ENCODE results near the gene ANTXRL. TPM values are rescaled to one million over a fixed set of nuclear protein-coding genes. Genes with fewer than 3 reads are reported as not detected.
A peak's percentile ranks its signal among the peaks of the same experiment; 100 is the strongest.
"Not testable (repeated sequence)": the region's sequence is repeated elsewhere in the genome, so short reads cannot be mapped to it uniquely, and the experiment has no call there.

The ANTXRL gene
- total RNA-seq, 8 experiments from 2014 or later = 0.08 to 0.57 TPM; not detected in 6

DNA sequence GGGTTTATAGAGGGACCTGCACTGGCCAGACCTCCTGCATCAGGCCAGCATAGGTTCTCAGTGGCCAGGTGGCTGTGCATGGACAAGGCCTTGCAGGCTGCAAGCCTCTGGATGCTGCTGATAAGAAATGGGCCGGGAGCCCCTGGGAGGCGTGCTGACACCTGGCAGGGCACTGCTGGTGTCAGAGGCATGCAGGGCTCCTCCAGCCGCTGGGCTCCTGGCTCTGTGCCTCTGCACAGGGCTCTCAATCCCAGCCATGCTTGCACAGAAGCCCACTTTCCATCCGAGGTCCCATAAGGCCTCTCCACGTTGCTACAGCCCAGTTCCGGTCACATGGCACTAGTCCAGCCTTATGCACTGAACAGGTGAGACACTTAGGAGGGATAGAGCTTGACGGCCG lies 27.3 kb downstream of the ANTXRL start:
- Histone ChIP-seq H3K27ac (no peak overlapping the region), H3K4me1 (replicated peaks in 1 of 2) (no peaks in the 10 kb centered on the region), H3K4me3 (no peak overlapping the region)
- 69 to 92% (median 83%) methylated on average over 2 to 5 of the region's 8 CpGs; no CpG with 5 or more reads in 7 of the 10 experiments for WGBS, 10 experiments
- in situ Hi-C loops (cut with MboI; ENCODE audit: low pct_unique_long_range_greater_than_20kb in 2 of 9, low sequenced_read_pairs in 9 of 9, unreplicated experiment in 9 of 9) = no loop called here
- ATAC-seq (replicated peaks in 6 of 8) = no peak

- in situ Hi-C loops (cut with MboI; ENCODE audit: low pct_unique_long_range_greater_than_20kb in 2 of 9, low sequenced_read_pairs in 9 of 9, unreplicated experiment in 9 of 9) = not testable (repeated sequence)
These were observed 28.5 kb downstream of the ANTXRL start for GRCh38 chr10:46315071-46315860.

GRCh38 chr10:46317370-46317769 lies 30.6 kb downstream of the ANTXRL start:
- Histone ChIP-seq H3K27ac (no peak overlapping the region), H3K4me1 (replicated peaks in 1 of 2) (peaks cover 0 to 2% of the 10 kb centered on the region in 2 donors), H3K4me3 (no peak overlapping the region)
- ATAC-seq (replicated peaks in 6 of 8) = no peak
- 20 to 100% (median 65%) methylated on average over 1 to 5 of the region's 5 CpGs; no CpG with 5 or more reads in 1 of the 10 experiments for WGBS, 10 experiments
- in situ Hi-C loops (cut with MboI; ENCODE audit: low pct_unique_long_range_greater_than_20kb in 2 of 9, low sequenced_read_pairs in 9 of 9, unreplicated experiment in 9 of 9) = no loop called here

More at GRCh38 chr10:46315071-46315860, 28.5 kb downstream of the ANTXRL start:
- H3K4me1 ChIP-seq (replicated peaks in 1 of 2); ATAC-seq (replicated peaks in 6 of 8); H3K4me3 ChIP-seq; H3K27ac ChIP-seq: not testable (repeated sequence)
- 10 to 65% (median 53%) methylated on average over 2 to 4 of the region's 10 CpGs; no CpG with 5 or more reads in 4 of the 10 experiments for WGBS, 10 experiments

DNA sequence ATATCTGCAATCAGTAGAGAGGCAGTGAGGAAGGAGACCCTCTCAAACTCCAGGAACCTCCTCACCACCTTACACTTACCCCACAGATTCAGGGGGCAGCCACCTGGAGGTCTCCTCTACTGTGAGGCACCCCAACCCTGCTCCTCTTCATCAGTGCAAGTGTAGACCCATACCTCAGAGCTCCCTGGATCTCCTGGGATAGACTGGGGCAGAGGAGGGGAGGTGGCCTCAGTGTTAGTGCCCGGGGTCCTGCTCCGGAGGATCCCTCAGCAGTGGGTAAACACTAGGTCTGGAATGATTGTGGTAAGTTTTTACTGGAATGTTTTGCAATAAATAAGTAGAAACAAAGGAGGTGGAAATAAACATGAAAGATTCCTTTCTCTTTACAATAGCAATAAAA lies 31.1 kb downstream of the ANTXRL start:
- H3K27ac ChIP-seq = no peak overlapping the region
- H3K4me3 ChIP-seq = no peak overlapping the region
- no peak for ATAC-seq (replicated peaks in 6 of 8)
- WGBS, 10 experiments = 45 to 89% (median 80%) methylated on average over 2 of the region's 2 CpGs; no CpG with 5 or more reads in 7 of the 10 experiments
- in situ Hi-C loops (cut with MboI; ENCODE audit: low pct_unique_long_range_greater_than_20kb in 2 of 9, low sequenced_read_pairs in 9 of 9, unreplicated experiment in 9 of 9) = no loop called here
- peaks cover 0 to 2% of the 10 kb centered on the region in 2 donors for H3K4me1 ChIP-seq (replicated peaks in 1 of 2)

DNA sequence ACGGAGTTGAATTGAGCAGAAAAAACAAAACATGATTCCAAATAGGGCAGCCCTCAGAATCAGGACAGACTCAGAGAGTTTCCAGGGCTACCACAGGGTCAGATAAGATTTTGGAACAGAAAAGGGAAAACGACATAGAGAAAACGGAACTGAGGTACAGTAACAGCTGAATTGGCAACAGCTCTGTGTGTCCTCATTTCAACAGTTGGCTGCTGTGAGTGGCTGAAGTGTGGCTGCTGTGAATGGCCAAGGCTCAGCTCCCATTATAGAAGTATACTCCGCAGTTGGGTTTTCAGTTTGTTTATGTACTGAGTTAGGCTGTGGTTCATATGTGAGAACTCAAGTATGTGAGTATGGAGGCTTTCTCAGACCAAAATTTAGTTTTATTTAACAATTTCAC lies 32.0 kb downstream of the ANTXRL start:
- Histone ChIP-seq H3K4me1 (replicated peaks in 1 of 2) (peaks cover 0 to 2% of the 10 kb centered on the region in 2 donors), H3K4me3 (no peak overlapping the region), H3K27ac (no peak overlapping the region)
- no peak for ATAC-seq (replicated peaks in 6 of 8)
- in situ Hi-C loops (cut with MboI; ENCODE audit: low pct_unique_long_range_greater_than_20kb in 2 of 9, low sequenced_read_pairs in 9 of 9, unreplicated experiment in 9 of 9) = no loop called here
- WGBS, 10 experiments = 27 to 100% (median 79%) methylated on average over 1 to 4 of the region's 4 CpGs; no CpG with 5 or more reads in 1 of the 10 experiments

DNA sequence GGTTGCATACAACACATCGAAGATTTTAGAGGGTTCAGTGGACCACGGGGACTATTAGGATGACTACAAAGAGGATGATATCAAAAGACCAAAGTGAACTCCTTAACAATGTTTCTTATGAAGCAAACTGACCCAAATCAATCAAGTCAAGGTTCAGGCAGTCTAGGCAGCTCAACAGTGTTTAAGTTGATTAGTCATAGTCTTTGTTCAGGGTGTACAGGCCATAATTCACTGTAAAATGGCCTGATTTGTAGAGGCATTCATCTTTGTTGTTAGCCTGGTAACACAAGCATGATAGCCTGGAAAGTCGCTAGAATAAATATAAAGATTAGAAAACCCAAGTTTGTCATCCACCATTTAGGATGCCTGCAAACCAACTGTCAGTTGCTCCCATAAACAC lies 32.6 kb downstream of the ANTXRL start:
- Histone ChIP-seq H3K27ac (no peak overlapping the region), H3K4me3 (no peak overlapping the region), H3K4me1 (replicated peaks in 1 of 2) (peaks cover 0 to 2% of the 10 kb centered on the region in 2 donors)
- peak in 1 of 8 experiments; percentile 60 for ATAC-seq (replicated peaks in 6 of 8)
- in situ Hi-C loops (cut with MboI; ENCODE audit: low pct_unique_long_range_greater_than_20kb in 2 of 9, low sequenced_read_pairs in 9 of 9, unreplicated experiment in 9 of 9) = no loop called here
- WGBS, 10 experiments = 0 to 84% (median 67%) methylated on average over 1 to 3 of the region's 3 CpGs

GRCh38 chr10:46321770-46322169 lies 35.0 kb downstream of the ANTXRL start:
- H3K27ac ChIP-seq = no peak overlapping the region
- H3K4me1 ChIP-seq (replicated peaks in 1 of 2) = peaks cover 0 to 2% of the 10 kb centered on the region in 2 donors
- no peak overlapping the region for H3K4me3 ChIP-seq
- 30 to 100% (median 86%) methylated on average over 3 to 4 of the region's 4 CpGs; no CpG with 5 or more reads in 1 of the 10 experiments for WGBS, 10 experiments
- in situ Hi-C loops (cut with MboI; ENCODE audit: low pct_unique_long_range_greater_than_20kb in 2 of 9, low sequenced_read_pairs in 9 of 9, unreplicated experiment in 9 of 9) = no loop called here
- ATAC-seq (replicated peaks in 6 of 8) = no peak

- ATAC-seq (replicated peaks in 6 of 8) = no peak
- WGBS, 10 experiments = 47 to 94% (median 82%) methylated on average over 2 to 4 of the region's 4 CpGs; no CpG with 5 or more reads in 3 of the 10 experiments
- peaks cover 0 to 2% of the 10 kb centered on the region in 2 donors for H3K4me1 ChIP-seq (replicated peaks in 1 of 2)
- no peak overlapping the region for H3K27ac ChIP-seq
- in situ Hi-C loops (cut with MboI; ENCODE audit: low pct_unique_long_range_greater_than_20kb in 2 of 9, low sequenced_read_pairs in 9 of 9, unreplicated experiment in 9 of 9) = no loop called here
- no peak overlapping the region for H3K4me3 ChIP-seq
These were observed 36.4 kb downstream of the ANTXRL start for GRCh38 chr10:46323176-46323575.

GRCh38 chr10:46325021-46325420 lies 38.2 kb downstream of the ANTXRL start:
- no peak overlapping the region for H3K27ac ChIP-seq
- 0 to 71% (median 45%) methylated on average over 1 of the region's 1 CpG; no CpG with 5 or more reads in 4 of the 10 experiments for WGBS, 10 experiments
- ATAC-seq (replicated peaks in 6 of 8) = peak in 3 of 8 experiments; percentile 53 to 60 (median 60)
- H3K4me3 ChIP-seq = no peak overlapping the region
- H3K4me1 ChIP-seq (replicated peaks in 1 of 2) = no peaks in the 10 kb centered on the region
- in situ Hi-C loops (cut with MboI; ENCODE audit: low pct_unique_long_range_greater_than_20kb in 2 of 9, low sequenced_read_pairs in 9 of 9, unreplicated experiment in 9 of 9) = no loop called here

DNA sequence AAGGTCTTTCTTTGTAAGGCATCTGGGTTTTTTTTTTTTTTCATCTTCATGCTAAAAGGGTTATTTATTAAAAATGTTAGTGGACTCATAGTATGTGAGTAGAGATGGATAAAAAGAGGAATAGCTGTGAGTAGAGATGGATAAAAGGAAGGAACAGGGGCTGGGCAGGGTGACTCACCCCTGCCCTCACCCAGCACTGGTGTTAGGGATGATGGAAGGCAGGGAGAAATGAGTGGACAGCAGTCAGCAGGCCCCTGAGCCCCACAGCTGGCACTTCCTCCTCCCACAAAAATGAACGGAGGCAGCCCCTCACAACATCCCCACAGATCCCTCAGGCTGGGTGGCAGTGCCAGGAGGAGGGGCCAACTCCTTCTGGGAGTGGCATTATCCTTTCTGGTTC lies 39.3 kb downstream of the ANTXRL start:
- ATAC-seq (replicated peaks in 6 of 8) = no peak
- WGBS, 10 experiments = 0 to 80% (median 71%) methylated on average over 1 of the region's 1 CpG; no CpG with 5 or more reads in 5 of the 10 experiments
- H3K4me3 ChIP-seq = no peak overlapping the region
- in situ Hi-C loops (cut with MboI; ENCODE audit: low pct_unique_long_range_greater_than_20kb in 2 of 9, low sequenced_read_pairs in 9 of 9, unreplicated experiment in 9 of 9) = no loop called here
- H3K4me1 ChIP-seq (replicated peaks in 1 of 2) = no peaks in the 10 kb centered on the region
- H3K27ac ChIP-seq = no peak overlapping the region

GRCh38 chr10:46326971-46327370 lies 40.2 kb downstream of the ANTXRL start:
- Histone ChIP-seq H3K4me1 (replicated peaks in 1 of 2) (no peaks in the 10 kb centered on the region), H3K27ac (no peak overlapping the region), H3K4me3 (no peak overlapping the region)
- in situ Hi-C loops (cut with MboI; ENCODE audit: low pct_unique_long_range_greater_than_20kb in 2 of 9, low sequenced_read_pairs in 9 of 9, unreplicated experiment in 9 of 9) = no loop called here
- ATAC-seq (replicated peaks in 6 of 8) = no peak
- 14 to 100% (median 80%) methylated on average over 1 to 2 of the region's 4 CpGs; no CpG with 5 or more reads in 5 of the 10 experiments for WGBS, 10 experiments

DNA sequence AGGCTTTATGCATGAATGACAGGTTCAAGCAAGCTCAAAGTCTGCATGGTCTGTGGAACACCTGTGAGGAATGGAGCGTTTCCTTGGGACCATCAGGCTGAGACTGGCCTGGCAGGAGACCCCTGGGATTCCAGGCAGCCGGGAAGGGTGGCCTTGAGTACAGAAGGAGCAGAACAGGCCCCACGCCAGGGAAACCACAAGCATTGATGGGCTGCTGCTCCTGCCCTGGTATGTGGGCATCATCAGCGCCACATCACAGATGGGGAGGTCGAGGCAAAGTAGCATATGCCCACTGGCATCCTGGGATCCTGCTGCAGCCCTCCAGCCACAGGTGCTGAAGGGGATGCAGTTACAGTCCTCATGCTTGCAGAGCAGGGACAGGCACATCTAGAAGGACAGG lies 40.9 kb downstream of the ANTXRL start:
- ATAC-seq (replicated peaks in 6 of 8) = no peak
- Histone ChIP-seq H3K4me1 (replicated peaks in 1 of 2) (no peaks in the 10 kb centered on the region), H3K4me3 (no peak overlapping the region), H3K27ac (no peak overlapping the region)
- in situ Hi-C loops (cut with MboI; ENCODE audit: low pct_unique_long_range_greater_than_20kb in 2 of 9, low sequenced_read_pairs in 9 of 9, unreplicated experiment in 9 of 9) = no loop called here
- 30 to 40% (median 36%) methylated on average over 1 to 3 of the region's 5 CpGs; no CpG with 5 or more reads in 5 of the 10 experiments for WGBS, 10 experiments

- no peak for ATAC-seq (replicated peaks in 6 of 8)
- in situ Hi-C loops (cut with MboI; ENCODE audit: low pct_unique_long_range_greater_than_20kb in 2 of 9, low sequenced_read_pairs in 9 of 9, unreplicated experiment in 9 of 9) = no loop called here
- WGBS, 10 experiments = 14 to 100% (median 80%) methylated on average over 1 to 4 of the region's 9 CpGs; no CpG with 5 or more reads in 3 of the 10 experiments
- Histone ChIP-seq H3K4me1 (replicated peaks in 1 of 2) (no peaks in the 10 kb centered on the region), H3K4me3 (no peak overlapping the region), H3K27ac (no peak overlapping the region)
These were observed 42.3 kb downstream of the ANTXRL start for GRCh38 chr10:46328853-46329689.
